ENCODE data around the gene PFKFB3.

- TF ChIP-seq, protein P1, sequence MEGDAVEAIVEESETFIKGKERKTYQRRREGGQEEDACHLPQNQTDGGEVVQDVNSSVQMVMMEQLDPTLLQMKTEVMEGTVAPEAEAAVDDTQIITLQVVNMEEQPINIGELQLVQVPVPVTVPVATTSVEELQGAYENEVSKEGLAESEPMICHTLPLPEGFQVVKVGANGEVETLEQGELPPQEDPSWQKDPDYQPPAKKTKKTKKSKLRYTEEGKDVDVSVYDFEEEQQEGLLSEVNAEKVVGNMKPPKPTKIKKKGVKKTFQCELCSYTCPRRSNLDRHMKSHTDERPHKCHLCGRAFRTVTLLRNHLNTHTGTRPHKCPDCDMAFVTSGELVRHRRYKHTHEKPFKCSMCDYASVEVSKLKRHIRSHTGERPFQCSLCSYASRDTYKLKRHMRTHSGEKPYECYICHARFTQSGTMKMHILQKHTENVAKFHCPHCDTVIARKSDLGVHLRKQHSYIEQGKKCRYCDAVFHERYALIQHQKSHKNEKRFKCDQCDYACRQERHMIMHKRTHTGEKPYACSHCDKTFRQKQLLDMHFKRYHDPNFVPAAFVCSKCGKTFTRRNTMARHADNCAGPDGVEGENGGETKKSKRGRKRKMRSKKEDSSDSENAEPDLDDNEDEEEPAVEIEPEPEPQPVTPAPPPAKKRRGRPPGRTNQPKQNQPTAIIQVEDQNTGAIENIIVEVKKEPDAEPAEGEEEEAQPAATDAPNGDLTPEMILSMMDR (IDR thresholded peaks at IDR 0.05; ENCODE audit: insufficient read depth, low read length, poor library complexity, severe bottlenecking): no peak
- TF ChIP-seq EZH2phosphoT487 (conservative IDR thresholded peaks at IDR 0.05; ENCODE audit: low read length): no peak
These were observed 44.5 kb upstream of the PFKFB3 start for GRCh38 chr10:6158276-6158675.

All from SU-DHL-6 (cell line).